ENCODE results near the gene TMEM250.
A peak's percentile ranks its signal among the peaks of the same experiment; 100 is the strongest.
"Not testable (repeated sequence)": the region's sequence is repeated elsewhere in the genome, so short reads cannot be mapped to it uniquely, and the experiment has no call there.

The TMEM250 gene, protein sequence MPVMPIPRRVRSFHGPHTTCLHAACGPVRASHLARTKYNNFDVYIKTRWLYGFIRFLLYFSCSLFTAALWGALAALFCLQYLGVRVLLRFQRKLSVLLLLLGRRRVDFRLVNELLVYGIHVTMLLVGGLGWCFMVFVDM

DNA sequence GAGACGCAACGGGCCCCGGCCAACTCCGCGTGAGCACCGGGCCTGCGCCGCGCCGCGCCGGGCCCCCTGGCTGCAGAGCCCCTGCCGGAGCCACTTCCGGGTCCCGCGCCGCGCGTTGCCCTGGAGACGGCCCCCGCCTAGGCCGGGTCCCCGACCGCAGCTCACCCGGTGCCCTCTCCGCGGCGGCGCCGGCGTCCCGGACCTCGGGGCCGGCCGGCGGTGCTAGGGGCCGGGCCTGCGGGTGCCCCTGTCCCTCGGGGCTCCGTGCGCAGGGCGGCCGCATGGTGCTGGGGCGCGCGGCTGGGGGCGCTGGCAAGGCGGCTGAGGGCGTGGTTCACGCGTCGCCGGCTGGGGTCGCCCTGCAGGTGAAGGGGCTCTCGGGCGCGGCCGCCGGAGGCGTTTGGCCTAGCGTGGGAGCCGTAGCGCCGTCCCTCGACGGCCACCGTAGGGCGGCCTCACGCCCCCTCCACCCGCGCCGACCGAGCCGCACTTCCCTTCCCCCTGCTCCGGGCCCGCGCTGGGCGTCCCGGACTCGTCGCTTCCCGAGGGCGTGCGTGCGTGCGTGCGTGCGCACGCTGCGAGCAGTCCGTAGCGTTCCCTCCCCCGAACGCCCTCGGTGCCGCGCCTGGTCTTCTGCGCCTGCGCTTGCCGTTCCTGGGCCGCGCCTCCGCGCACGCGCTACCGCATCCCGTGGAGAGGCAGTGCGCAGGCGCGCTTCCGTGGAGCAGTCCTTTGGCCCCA, at the start of gene TMEM250:
Gene TMEM250 (minus strand): TSS at position 556 of the 741 bp plus-strand sequence. CDS start 1,975 bp downstream, outside the sequence.
- peak; percentile 88 to 95 (median 92) for DNase-seq (ENCODE audit: low read depth in 2 of 3, low spot score in 1 of 3)

DNA sequence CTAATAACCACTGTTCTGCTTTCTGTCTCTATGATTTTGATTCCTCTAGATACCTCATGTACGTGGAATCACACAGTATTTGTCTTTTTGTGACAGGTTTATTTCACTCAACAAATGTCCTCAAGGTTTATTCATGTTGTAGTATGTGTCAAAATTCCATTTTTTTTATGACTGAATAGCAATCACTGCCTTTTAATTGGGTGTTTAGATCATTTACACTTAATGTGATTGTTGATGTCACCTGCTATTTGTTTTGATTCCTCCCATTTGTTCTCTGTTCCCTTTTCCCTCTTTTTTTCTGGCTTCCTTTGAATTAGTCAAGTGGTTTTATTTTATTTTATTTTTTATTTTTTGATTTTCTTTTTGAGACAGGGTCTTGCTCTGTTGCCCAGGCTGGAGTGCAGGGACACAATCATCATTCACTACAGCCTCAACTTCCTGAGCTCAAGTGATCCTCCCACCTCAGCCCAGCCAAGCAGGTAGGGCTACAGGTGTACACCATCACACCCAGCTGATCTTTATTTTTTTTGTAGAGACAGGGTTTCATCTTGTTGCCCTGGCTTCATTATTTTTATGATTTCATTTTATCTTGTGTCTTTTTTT, 44.7 kb upstream of the TMEM250 start:
- DNase-seq (ENCODE audit: low read depth in 2 of 3, low spot score in 1 of 3), result no peak

DNA sequence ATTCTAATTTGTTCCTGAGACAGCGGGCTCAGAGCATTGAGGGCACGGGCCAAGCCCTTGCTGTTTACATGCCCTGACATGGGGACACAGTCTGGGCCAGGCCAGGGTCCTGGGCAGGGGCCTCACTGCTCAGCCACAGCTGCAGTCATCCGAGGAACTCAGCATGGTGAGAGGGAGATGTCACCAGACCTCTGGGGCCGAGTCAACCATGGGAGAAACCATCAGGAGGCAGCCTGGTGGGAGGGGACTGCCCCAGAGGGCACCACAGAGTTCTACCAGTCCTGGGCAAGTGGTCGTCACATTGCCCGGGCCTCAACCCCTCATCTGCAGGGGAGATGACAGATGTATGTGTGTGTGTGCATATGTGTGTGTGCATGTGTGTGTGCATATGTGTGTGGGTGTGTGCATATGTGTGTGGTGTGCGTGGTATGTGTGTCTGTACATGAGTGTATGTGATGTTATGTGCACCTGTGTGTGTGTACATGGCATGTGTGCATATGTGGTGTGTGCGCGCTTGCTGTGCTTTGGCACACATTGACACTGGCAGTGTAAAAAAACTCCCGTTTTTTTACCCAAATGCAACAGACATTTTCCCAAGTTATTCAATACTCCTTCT, 42.4 kb upstream of the TMEM250 start:
- no peak for DNase-seq (ENCODE audit: low read depth in 2 of 3, low spot score in 1 of 3)

DNA sequence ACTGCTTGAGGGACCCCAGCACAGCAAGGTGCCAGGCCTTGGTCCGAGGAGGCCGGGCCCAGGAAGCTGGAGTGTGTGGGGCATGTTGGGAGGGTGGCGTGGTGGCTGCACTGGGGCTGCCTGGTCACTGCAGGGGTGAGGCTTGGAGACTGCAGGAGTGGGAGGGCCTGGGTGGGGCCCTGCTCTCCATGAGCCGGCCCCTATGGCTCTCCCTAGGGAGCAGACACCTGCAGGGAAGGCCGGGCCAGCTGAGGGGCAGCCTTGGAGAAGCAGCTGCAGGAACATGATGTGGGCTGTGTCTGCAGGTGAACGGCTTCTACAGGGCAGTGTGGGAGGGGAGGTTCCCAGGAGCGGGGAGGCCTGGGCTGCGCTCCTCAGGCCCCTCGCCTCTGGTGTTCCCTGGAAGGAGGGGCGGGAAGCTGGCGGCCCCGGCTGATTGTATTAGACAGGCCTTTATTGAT, 41.7 kb upstream of the TMEM250 start:
- no peak for DNase-seq (ENCODE audit: low read depth in 2 of 3, low spot score in 1 of 3)

DNA sequence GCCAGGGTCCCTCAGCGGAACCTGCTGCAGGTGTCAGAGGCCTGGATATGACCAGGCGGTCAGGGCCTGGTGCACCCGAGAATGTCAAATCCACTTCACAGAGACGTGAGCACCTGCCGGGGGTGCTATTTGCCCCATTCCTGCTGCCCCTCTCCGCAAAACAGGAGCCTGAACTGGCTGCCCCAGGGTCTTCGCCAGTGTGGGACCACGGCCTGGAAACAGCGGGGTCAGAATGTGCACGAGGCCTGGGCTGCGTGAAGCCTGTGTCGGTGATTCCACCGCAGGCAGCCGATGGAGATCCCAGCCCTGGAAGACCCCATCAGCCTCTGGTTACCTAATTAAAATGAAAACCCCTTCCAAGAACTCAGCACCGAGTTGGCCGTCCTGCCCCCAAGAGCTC, 41.2 kb upstream of the TMEM250 start:
- no peak for DNase-seq (ENCODE audit: low read depth in 2 of 3, low spot score in 1 of 3)

DNA sequence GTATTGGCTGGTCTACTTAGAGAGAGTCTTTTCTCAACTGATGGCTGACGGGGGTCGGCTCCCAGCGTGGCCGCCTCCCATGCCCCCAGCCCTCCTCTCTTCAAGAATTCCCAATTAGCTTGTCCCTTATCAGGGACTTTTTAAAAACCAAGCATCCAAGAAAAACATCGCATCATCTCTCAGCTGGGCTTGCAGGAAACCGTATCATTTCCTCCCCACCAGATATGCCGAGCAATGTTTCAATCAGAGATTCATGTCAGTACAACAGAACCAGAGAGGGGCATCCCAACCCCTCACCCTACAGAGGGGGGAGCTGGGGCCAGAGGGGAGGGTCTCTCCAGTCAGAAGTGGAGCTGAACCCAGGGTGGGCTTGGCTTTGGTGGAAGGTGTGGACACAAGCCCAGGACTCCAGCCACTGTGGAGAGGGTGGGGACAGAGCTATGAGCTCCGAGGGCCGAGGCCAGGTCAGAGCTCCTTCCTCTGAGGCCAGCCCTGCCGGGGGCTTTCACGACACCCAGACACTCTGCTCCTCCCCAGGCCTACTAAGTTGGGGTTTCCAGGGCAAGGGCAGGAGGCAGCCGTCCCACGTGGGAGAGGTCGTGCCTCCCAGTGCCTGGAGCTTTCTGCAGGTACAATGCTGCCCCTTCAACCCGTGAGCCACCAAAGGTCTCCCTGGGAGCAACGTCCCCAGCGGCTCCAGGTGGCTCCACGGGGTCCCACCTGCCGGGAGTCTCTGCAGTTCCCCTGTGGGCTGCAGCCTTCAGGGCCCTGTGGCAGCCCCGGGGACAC, 39.0 kb upstream of the TMEM250 start:
- DNase-seq (ENCODE audit: low read depth in 2 of 3, low spot score in 1 of 3), result no peak

DNA sequence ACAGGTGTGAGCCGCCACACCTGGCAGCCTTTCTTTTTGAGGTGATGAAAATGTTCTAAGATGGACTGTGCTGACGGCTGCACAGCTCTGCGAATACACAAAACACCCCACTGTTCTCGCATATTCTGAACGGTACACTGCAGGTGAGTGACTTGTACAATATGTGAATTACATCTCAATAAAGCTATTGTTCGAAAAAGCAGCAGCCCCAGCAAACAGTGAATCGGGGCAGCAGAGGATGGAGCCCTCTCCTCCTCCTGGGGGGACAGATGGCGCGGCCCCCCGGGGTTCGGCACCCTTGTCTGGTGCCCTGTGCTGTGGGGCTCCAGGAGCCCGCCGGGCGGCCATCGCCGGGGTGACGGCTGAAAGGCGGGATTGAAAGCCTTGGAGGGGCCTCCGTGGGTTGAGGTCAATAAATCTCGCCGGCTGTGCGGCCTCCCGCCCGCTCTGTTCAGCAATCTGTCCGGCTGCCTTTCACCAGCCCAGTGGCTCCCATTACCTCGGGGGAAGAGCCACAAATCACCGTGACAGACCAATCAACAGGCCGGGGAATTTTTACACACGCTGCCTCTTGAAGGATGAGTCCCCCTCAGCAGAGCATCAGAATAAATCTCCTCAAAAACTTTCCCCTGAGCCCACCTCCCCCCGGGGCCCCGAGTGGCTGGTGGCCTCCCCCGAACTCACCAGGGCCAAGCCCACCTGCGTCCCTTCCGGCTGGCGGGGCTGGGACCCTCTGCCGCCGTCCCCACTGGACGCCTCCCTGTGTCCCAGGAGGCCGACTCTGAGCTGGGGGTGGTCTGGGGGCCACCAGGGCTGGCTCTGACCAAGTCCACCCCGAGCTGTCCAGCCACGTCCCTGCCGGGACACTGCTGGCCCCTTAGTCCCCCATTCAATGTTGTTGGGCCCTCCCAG, 37.8 kb upstream of the TMEM250 start:
- DNase-seq (ENCODE audit: low read depth in 2 of 3, low spot score in 1 of 3), result no peak

DNA sequence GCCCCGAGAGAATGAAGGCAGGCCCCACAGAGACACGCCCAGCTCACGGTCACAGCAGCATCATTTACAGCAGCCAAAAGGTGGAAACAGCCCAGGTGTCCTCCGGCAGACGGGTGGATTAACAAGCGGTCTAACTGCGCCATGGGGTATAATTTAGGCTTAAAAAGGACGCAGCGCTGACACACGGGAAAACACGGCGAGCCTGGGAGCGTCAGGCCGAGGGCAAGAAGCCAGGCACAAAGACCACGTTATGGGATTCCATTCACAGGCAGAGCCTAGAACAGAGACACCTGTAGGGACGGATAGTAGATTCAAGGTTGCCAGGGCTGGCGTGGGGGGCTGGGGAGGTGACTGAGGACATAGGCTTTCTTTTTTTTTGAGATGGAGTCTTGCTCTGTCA, 36.9 kb upstream of the TMEM250 start:
- no peak for DNase-seq (ENCODE audit: low read depth in 2 of 3, low spot score in 1 of 3)

DNA sequence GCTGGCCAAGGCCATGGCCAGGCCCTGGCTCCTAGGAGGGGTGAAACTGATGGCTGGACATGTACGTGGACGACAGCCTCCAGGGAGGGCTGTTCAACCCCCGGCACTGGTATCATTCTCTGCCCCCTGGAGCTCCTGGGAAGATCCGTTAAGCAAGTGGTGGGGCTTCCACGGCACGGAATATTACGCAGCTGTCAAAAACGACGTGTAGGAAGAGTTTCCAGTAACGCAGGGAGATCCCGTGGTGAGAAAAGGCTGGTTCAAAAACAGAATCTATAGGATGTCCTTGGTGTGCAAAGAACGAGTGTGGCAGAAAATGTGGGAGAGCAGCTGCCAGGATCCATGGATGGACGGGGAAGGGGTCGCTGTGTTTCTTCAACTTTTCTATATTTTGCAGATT, 36.3 kb upstream of the TMEM250 start:
- no peak for DNase-seq (ENCODE audit: low read depth in 2 of 3, low spot score in 1 of 3)

DNA sequence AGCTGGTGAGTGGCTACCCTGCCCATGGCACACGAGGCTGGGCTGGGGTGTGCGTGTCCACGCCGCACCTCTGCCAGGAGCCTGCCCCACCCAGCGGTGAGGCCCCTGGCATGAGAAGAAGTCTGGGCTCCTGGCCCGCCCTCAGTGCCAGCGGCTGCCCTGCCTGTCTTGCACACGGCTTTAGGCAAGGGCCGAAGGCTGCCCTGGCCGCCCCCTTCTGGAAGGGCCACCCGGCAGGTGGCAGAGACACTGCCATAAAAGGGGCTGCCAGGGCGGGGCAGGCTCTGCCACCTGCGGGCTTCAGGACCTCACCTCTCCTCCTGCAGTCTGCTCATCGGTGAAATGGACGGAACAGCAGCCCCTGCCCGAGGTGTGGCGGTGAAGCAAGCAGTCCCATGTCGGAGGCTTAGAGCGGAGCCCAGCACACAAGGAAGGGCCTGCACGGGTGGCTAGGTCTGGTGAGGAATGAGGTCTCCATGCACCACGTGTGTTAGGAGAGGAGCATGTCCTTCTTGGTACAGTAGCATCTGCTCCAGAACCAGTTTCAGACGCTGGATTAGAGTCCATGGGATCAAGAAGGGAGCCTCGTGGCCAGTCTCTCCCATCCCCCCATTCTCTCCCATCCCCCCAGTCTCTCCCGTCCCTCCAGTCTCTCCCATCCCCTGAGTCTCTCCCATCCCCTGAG, 34.8 kb upstream of the TMEM250 start:
- DNase-seq (ENCODE audit: low read depth in 2 of 3, low spot score in 1 of 3), result no peak

DNA sequence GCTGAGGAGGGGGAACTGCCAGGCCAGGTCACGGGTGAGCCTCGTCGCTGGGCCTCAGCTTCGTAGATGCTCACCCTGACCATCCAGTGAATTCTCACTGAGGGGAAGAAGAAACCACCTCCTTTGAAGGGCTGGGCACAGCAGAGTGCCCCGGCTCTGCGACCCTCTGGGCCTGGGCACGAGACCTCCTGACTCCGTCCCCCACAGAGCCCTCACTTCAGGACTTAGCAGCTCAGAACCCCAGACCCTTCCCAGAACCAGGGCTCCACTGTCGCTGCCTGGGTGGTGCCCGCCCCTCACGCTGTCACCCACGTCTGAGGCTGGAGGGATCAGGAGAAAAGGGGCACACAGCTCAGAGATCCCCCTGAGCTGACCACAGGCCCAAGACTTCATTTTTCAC, 34.3 kb upstream of the TMEM250 start:
- no peak for DNase-seq (ENCODE audit: low read depth in 2 of 3, low spot score in 1 of 3)

DNA sequence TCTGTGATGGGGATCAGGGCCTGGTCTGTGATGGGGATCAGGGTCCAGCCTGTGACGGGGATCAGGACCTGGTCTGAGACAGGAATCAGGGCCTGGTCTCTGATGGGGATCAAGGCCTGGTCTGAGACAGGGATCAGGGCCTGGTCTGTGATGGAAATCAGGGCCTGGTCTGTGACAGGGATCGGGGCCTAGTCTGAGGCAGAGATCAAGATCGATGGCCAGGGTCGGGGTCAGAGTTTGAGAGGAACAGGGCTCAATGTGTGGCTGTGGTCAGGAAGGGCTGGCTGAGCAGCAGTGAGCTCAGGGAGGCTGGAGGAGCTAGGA, 33.8 kb upstream of the TMEM250 start:
- DNase-seq (ENCODE audit: low read depth in 2 of 3, low spot score in 1 of 3), result no peak

DNA sequence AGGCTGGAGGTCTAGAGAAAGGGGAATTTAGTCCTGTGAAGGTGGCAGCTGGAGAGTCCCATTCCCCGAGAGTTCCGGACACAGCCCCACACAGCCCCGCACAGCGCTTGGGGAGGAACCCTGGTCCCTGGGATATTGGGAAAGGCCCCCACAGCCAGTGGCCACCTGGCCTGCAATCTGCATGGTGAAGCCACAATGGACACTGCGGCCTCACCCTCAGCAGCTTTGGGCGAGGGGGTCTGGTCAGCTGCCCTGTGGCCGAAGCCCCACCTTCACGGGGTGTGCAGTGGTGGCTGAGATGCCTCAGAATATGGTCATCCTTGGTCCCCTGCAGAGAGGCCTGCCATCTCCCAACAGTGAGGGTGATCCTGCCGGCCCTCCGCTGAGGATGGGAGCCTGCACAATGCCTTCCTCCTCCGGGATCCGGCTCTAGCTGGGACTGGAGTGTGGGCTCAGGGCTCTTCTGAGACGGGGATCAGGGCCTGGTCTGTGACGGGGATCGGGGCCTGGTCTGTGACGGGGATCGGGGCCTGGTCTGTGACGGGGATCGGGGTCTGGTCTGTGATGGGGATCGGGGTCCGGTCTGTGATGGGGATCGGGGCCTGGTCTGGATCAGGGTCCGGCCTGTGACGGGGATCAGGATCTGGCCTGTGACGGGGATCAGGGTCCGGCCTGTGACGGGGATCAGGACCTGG, 33.3 kb upstream of the TMEM250 start:
- DNase-seq (ENCODE audit: low read depth in 2 of 3, low spot score in 1 of 3), result no peak

DNA sequence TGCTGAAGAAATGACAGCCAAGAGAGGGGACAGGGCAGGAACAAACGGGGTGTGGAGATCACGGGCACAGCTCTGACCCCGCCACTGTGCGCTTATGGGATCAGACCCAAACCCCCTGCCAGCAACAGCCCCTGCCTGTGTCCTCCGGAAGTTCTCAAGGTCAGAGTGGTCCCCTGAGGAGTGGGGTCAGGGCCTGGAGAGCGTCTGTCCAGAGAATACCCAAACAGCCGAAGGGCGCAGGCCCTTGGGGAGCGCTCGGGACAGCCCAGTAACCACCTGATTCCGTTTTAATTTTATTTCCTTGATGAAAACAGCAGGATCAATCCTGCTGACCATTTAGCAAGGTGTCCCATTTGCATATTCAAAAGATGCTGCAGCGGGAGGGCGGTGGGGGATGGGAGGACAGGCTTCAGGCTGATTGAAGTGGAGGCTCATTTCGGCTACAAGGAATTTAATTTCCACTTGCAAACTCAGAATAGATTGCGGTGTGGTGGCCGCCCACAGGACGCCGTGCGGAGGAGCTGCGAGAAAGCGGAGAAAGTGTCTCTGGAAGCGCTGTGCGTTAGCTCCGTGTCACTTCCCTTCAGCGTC, 32.6 kb upstream of the TMEM250 start:
- DNase-seq (ENCODE audit: low read depth in 2 of 3, low spot score in 1 of 3), result no peak

DNA sequence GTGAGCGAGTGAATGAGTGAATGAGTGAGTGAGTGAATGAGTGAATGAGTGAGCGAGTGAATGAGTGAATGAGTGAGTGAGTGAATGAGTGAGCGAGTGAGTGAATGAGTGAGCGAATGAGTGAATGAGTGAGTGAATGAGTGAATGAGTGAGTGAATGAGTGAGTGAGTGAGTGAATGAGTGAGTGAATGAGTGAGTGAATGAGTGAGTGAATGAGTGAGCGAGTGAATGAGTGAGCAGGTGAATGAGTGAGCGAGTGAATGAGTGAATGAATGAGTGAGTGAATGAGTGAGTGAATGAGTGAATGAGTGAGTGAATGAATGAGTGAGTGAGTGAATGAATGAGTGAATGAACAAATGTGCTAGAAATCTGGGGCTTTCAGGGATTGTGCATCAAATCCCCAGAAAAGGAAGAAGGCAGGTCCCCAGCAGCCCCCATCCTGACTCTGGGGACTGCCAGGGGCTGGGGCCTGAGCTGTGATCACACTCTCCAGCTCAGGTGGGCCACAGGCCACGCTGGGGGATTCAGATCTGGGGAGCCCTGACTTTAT, 32.1 kb upstream of the TMEM250 start:
- DNase-seq (ENCODE audit: low read depth in 2 of 3, low spot score in 1 of 3), result not testable (repeated sequence)

DNA sequence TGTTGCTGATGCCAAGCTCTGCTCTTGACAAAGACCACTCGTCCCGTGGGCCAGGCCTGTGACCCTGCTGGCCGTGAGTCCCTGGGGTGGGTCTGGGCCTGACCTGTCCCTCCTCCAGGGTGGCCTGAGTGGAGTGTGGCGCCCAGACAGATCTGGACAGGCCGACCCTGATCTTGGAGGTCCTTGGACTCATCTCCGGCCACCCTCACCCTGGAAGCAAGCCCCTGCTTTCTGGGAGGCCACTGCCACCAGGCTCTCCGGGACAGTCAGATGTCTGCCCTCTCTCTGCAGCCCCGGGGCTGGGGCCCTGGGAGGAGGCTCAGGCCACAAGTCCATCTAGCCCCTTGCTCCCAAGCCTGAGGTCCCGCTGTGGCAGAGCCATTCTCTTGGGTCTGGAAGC, 31.2 kb upstream of the TMEM250 start:
- no peak for DNase-seq (ENCODE audit: low read depth in 2 of 3, low spot score in 1 of 3)

DNA sequence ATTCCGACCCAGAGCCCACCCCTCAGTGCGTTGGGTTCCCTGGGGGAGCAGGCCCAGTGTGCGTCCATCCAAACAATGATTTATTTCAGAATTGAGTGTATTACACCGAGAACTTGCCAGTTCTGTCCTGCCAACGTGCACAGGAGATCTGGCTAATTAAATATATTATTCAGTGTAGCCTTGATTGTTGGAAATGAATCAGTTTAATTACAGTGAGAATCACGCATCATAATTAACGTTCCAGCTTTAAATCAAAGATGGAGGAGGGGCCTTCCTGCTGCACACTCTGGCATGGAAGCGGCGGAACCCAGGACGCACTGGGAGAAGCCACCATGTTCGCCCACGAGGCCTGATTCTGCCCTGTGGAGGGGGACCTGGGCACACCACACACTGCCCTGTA, 30.7 kb upstream of the TMEM250 start:
- no peak for DNase-seq (ENCODE audit: low read depth in 2 of 3, low spot score in 1 of 3)

DNA sequence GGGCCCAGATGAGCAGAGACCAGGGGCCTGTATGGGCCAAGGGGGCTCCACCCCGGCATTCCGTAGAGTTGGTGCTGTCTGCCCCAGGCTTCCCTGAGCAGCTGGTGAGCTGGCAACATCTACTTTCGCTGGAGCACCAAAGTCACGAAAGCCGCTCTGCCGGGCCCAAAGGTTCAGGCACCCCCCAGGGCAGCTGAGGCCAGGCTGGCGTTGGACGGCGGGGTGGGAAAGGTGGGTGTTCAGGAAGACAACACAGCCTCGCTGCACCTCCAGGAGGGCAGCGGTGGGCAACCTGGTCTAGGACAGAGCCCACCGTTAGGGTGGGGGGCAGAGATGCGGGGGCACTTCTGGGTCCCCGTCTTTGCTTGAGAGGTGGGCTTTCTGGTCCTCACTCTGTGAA, 30.1 kb upstream of the TMEM250 start:
- no peak for DNase-seq (ENCODE audit: low read depth in 2 of 3, low spot score in 1 of 3)

All from stimulated activated CD4-positive, alpha-beta T cell treated with anti-CD3 and anti-CD28 coated beads, Interleukin-12 subunit alpha, Interleukin-12 subunit beta, amount 100 ng/mL, for 48 hours (primary cell).